Heart left ventricle (tissue), 16 donors: ENCODE measurements around the gene CDH8. TPM values are rescaled to one million over a fixed set of nuclear protein-coding genes. Genes with fewer than 3 reads are reported as not detected.
"Not testable (repeated sequence)": the region's sequence is repeated elsewhere in the genome, so short reads cannot be mapped to it uniquely, and the experiment has no call there.

Source experiments
- ATAC-seq, 4 donors: fragments of 200-7000 bp; cut with Tn5 transposase; one replicate each; pipeline ENCODE4 v1.9.1; 2020 to 2022; ENCODE audit warnings: moderate library complexity in 4 of 4, mild to moderate bottlenecking in 3 of 4, moderate number of reproducible peaks in 1 of 4
- DNase-seq, 5 donors: peaks; one replicate each; pipeline ENCODE4 v3.0.0-alpha.2; 2020
- H3K27ac ChIP-seq, 12 donors: fragments of 200-600 bp; sonication (generic) in 4 of 12; one replicate each; pipeline versions ENCODE4 v1.5.0 to v1.8.0; 2016 to 2022; ENCODE audit warnings: mild to moderate bottlenecking in 2 of 12
- H3K27me3 ChIP-seq, 9 donors: fragments of 200-600 bp; sonication (generic) in 2 of 9; one replicate each; pipeline versions ENCODE4 v1.5.1 to v1.8.0; 2016 to 2022; ENCODE audit warnings: mild to moderate bottlenecking in 3 of 9
- H3K36me3 ChIP-seq, 9 donors: fragments of 200-600 bp; sonication (generic) in 2 of 9; one replicate each; pipeline versions ENCODE4 v1.5.0 to v1.8.0; 2018 to 2022; ENCODE audit warnings: mild to moderate bottlenecking in 2 of 9
- H3K4me1 ChIP-seq, 12 donors: fragments of 200-600 bp; sonication (generic) in 4 of 12; one replicate each; pipeline versions ENCODE4 v1.5.0 to v1.8.0; 2016 to 2022; ENCODE audit warnings: mild to moderate bottlenecking in 3 of 12
- H3K4me3 ChIP-seq, 12 donors: fragments of 200-600 bp; sonication (generic) in 4 of 12; one replicate each; pipeline versions ENCODE4 v1.5.0 to v1.8.0; 2017 to 2022; ENCODE audit warnings: mild to moderate bottlenecking in 9 of 12, moderate library complexity in 4 of 12
- H3K9me3 ChIP-seq, 12 donors: fragments of 200-600 bp; sonication (generic) in 4 of 12; one replicate each; pipeline versions ENCODE4 v1.5.0 to v1.8.0; 2016 to 2022; ENCODE audit warnings: mild to moderate bottlenecking in 1 of 12
- CTCF ChIP-seq, 12 donors: fragments of 200-600 bp; sonication (generic) in 4 of 12; IDR thresholded peaks; one replicate each; pipeline versions ENCODE4 v1.5.0 to v1.8.0; 2018 to 2022; ENCODE audit warnings: antibody characterized with exemption in 12 of 12, mild to moderate bottlenecking in 5 of 12
- POLR2A ChIP-seq, 2 donors: fragments of 450-650 bp; IDR thresholded peaks; one replicate each; pipeline ENCODE4 v1.6.1; 2017; ENCODE audit warnings: antibody characterized with exemption in 2 of 2, mild to moderate bottlenecking in 2 of 2, moderate library complexity in 2 of 2
- WGBS, 4 donors: extraction: QIAGEN DNeasy Blood & Tissue Kit in 2 of 4; methylation state at CpG; one replicate each; pipeline versions ENCODE4 v1.1.5 to v1.1.7; 2013 to 2018; 5-methylcytosine and 5-hydroxymethylcytosine counted together
- intact Hi-C, 10 donors: fragments of 100-400 bp; cut with DNase I; formaldehyde crosslinking; loops; one replicate each; pipeline versions ENCODE4 v1.11.1 to v1.14.2; 2022
- polyA plus RNA-seq, 2 donors: library from polyadenylated mRNA; stranded (reverse); fragments of 200-250 nt; gene quantifications; one replicate each; pipeline ENCODE4 v1.2.3, GENCODE V29; 2013
- total RNA-seq, 9 donors: library from RNA; depleted of rRNA in 2 of 9; stranded (reverse); fragments of >200 nt in 2 of 9; fragmentation: NEBNext Ultra II Directional in 3 of 9; extraction: Animal tissue kit (Norgen Biotek cat#: 25700) in 3 of 9; gene quantifications; one replicate each; pipeline versions ENCODE4 v1.1.0 to v1.2.4, GENCODE V29; 2016 to 2023
- donor health status: ischemic (EF 13 %, LVEDD 7.1; RV severe dilation, severe dysfunction).
- donor health status: healthy with polysubstance abuse.
- donor health status: DM: no; HTN: yes; CAD: no.
- donor health status: DM: no; HTN: no; CAD: no.
- donor health status: ischemic (EF 25% LVEDD 6.9; RV normal size, moderate dysfunction).
- donor health status: ischemic (EF 25% LVEDD 5.7; RV mildly dilated, moderate dysfunction).
- donor health status: healthy.
- donor health status: DM: yes; HTN: yes; CAD: no.
- donor health status: ischemic (EF 35%, LVEDD 5.7; RV mildly dilated, moderate dysfunction).
- donor health status: nonischemic (EF 11% LVEDD 7.7; RV severe dilation, severe dysfunction).
- donor health status: DM: yes; HTN: yes; CAD: no.
- donor health status: PGD.
- donor health status: ischemic (EF 29% LVEDD 5.4; RV normal size, mild dysfunction).
- donor health status: nonischemic (EF 23%, LVEDD 6.1; RV moderate dilation, normal function).

Gene CDH8
- total and polyA plus RNA-seq, 11 donors: 0.01 to 1.3 (median 0.37) TPM; not detected in 4

- H3K4me3 ChIP-seq: no peak overlapping the region
- TF ChIP-seq POLR2A (IDR thresholded peaks at IDR 0.05) (no peak), CTCF (IDR thresholded peaks at IDR 0.05) (no peak)
- H3K9me3 ChIP-seq: peaks cover 0 to 7% (median 0%) of the 10 kb centered on the region in 12 donors
- ATAC-seq: no peak
- H3K27me3 ChIP-seq: no peaks in the 10 kb centered on the region
- 83 to 91% (median 89%) methylated on average over 1 of the region's 1 CpG for WGBS, 4 donors
- no peaks in the 10 kb centered on the region for H3K36me3 ChIP-seq
- no peak overlapping the region for H3K27ac ChIP-seq
- intact Hi-C loops: no loop called here
- no peak for DNase-seq
- no peaks in the 10 kb centered on the region for H3K4me1 ChIP-seq
Observed at GRCh38 chr16:61797961-61798507, 238.2 kb downstream of the CDH8 start.

- Histone ChIP-seq H3K4me3 (no peak overlapping the region), H3K4me1 (no peaks in the 10 kb centered on the region), H3K9me3 (peaks cover 0 to 7% (median 0%) of the 10 kb centered on the region in 12 donors), H3K36me3 (no peaks in the 10 kb centered on the region), H3K27ac (no peak overlapping the region), H3K27me3 (no peaks in the 10 kb centered on the region)
- TF ChIP-seq CTCF (IDR thresholded peaks at IDR 0.05) (no peak), POLR2A (IDR thresholded peaks at IDR 0.05) (no peak)
- intact Hi-C loops: no loop called here
- WGBS, 4 donors: 61 to 65% (median 64%) methylated on average over 3 of the region's 3 CpGs
- ATAC-seq (no peak), DNase-seq (no peak)
Observed at GRCh38 chr16:61797296-61797795, 238.9 kb downstream of the CDH8 start.

GRCh38 chr16:61792194-61792909 lies 243.9 kb downstream of the CDH8 start:
- Histone ChIP-seq H3K4me1 (no peaks in the 10 kb centered on the region), H3K27ac (no peak overlapping the region), H3K9me3 (peaks cover 0 to 11% (median 0%) of the 10 kb centered on the region in 12 donors), H3K36me3 (no peaks in the 10 kb centered on the region), H3K27me3 (no peaks in the 10 kb centered on the region), H3K4me3 (no peak overlapping the region)
- ATAC-seq: no peak
- no peak for DNase-seq
- WGBS, 4 donors: 80 to 84% (median 83%) methylated on average over 4 of the region's 4 CpGs
- intact Hi-C loops: no loop called here
- TF ChIP-seq CTCF (IDR thresholded peaks at IDR 0.05) (no peak), POLR2A (IDR thresholded peaks at IDR 0.05) (no peak)

GRCh38 chr16:61791464-61791863 lies 244.8 kb downstream of the CDH8 start:
- Histone ChIP-seq H3K4me3 (no peak overlapping the region), H3K27me3 (no peaks in the 10 kb centered on the region), H3K9me3 (peaks cover 0 to 11% (median 0%) of the 10 kb centered on the region in 12 donors), H3K27ac (no peak overlapping the region), H3K4me1 (no peaks in the 10 kb centered on the region), H3K36me3 (no peaks in the 10 kb centered on the region)
- TF ChIP-seq CTCF (IDR thresholded peaks at IDR 0.05) (no peak), POLR2A (IDR thresholded peaks at IDR 0.05) (no peak)
- ATAC-seq (no peak), DNase-seq (no peak)
- intact Hi-C loops: no loop called here
- 57 to 71% (median 62%) methylated on average over 2 of the region's 2 CpGs for WGBS, 4 donors

GRCh38 chr16:61781855-61782254 lies 254.4 kb downstream of the CDH8 start:
- 92 to 95% (median 94%) methylated on average over 16 of the region's 16 CpGs for WGBS, 4 donors
- H3K36me3 ChIP-seq, H3K27me3 ChIP-seq, H3K4me1 ChIP-seq, intact Hi-C loops, H3K4me3 ChIP-seq, ATAC-seq, H3K9me3 ChIP-seq, H3K27ac ChIP-seq, DNase-seq: not testable (repeated sequence)
